ENCODE data around the gene PRKAG2.

Gene PRKAG2

DNA sequence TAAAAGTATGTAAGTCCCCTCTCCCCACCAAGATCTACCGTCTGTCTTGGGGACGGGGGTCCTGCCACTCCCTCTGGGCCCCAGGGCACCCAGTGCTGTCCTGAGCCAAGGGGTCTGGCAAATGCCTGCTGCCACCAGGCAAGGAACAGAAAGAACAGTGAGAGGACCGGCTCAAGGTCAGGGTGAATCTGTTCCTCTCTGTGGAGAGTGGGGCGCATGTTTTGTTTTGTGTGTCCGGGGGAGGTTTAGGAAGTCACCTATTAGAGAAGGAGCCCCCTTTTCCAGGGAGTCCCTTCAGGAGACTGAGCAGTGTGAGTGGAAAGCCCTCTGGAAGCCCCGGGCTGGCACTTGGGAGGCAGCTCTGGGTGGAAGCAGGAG is 198.7 kb downstream of the PRKAG2 start:
- no peak for DNase-seq (ENCODE audit: low spot score)

GRCh38 chr7:151677581-151678226 is 199.2 kb downstream of the PRKAG2 start:
- no peak for DNase-seq (ENCODE audit: low spot score)

DNA sequence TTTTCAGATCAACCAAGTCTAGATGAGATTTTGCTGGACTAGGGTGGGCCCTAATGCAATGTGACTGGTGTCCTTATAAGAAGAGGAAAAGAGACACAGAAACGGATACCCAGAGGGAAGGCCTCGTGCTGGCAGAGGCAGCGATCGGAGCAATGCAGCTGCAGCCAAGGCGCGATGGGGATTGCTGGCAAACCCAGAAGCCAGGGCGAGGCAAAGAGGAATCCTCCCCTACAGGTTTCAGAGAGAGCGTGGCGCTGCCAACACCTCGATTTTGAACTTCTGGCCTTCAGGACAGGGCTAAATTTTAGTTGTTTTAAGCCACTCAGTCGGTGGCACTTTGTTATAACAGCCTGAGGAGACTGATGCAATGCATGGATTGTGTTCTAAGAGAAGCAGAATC is 200.2 kb downstream of the PRKAG2 start:
- no peak for DNase-seq (ENCODE audit: low spot score)

DNA sequence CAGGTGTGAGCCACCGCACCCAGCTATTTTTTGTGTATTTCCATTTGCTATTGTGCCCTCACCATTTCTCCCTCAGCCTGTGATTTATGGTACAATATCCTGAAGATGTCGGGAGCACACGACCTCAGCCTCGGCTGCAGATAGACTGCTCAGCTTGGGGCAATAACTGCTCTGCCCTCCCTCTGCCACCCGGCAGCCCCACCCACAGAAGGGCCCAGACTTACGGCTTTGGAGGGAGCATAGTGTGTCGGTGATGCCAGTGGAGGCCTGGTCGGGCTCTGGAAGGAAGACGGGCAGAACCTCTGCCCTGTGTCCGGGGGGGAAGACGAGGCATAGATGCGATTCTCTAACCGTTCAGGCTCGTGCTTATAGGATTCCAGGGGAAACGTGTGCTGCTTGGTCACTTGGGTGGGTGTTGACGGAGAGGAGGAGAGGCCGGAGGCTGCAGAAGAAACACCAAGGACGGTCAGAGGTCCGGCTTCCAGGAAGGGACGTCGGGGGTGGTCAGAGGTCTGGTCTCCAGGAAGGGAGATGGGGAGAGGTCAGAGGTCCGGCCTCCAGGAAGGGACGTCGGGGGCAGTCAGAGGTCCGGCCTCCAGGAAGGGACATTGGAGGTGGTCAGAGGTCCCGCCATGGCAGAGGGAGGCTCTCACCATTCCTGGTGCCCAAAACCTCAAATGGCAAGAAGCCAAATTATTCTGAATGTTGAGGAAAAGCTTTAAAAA is 201.6 kb downstream of the PRKAG2 start:
- no peak for DNase-seq (ENCODE audit: low spot score)

GRCh38 chr7:151674161-151674920 is 202.6 kb downstream of the PRKAG2 start:
- no peak for DNase-seq (ENCODE audit: low spot score)

DNA sequence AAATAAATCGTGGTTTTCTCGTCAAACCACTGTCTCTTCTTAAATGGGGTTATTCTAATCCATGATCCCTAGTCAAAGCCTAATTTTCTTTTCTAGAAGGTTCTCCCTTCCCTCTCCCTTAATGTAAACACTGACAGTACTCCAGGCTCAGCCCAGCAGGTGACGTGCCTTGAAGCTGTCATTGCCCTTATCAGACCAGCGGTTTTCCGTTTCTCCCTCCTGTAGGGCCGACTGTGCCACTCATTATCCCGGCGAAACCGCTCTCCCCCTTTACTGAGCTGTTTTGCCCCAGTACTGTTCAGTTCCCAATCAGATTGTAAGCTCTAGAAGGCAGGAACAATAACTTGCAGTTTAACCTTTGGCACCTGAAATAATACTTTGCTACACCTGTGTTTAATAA is 203.7 kb downstream of the PRKAG2 start:
- no peak for DNase-seq (ENCODE audit: low spot score)

- no peak for DNase-seq (ENCODE audit: low spot score)
These were observed 204.2 kb downstream of the PRKAG2 start for GRCh38 chr7:151672716-151673115.

GRCh38 chr7:151671514-151671913 is 205.4 kb downstream of the PRKAG2 start:
- no peak for DNase-seq (ENCODE audit: low spot score)

GRCh38 chr7:151669762-151670161 is 207.2 kb downstream of the PRKAG2 start:
- DNase-seq (ENCODE audit: low spot score) = no peak

DNA sequence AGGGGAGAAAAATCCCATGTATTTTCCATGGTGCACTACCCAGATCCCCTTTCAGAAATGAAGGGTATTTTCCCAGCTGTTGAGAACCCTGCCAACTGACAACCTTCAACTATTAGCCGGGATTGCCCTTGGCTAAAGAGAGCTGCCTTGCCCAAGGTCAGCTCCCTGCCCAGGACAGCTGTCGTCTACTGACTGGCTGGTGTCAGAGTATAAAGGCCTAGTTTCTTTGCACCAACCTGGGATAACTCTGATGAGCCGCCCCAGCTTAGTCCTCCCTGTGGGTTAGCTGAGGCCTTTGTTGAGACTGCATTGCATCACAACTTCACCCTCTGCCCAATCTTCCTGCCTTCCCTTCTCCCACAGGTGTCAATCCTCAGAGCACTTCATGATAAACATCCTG is 210.0 kb downstream of the PRKAG2 start:
- DNase-seq (ENCODE audit: low spot score) = no peak

- DNase-seq (ENCODE audit: low spot score) = no peak
These were observed 211.5 kb downstream of the PRKAG2 start for GRCh38 chr7:151665368-151665767.

DNA sequence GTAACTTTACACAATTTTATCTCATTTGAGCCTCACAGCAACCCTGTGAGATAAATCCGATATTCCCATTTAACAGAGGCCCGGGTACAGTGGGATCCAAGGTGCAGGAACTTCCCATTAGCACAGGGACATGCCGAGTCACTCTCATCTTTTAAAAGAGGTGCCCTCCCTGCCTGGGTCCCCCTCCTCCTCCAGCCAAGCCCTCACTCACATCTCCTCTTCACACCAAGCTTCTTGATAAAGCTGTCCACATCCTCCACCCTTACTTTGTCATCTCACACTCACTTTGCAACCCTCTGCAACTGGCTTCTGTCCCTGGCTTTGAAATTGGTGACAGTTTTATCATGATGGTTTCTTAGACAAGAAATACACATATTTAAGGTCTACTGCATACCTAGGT is 212.6 kb downstream of the PRKAG2 start:
- no peak for DNase-seq (ENCODE audit: low spot score)

DNA sequence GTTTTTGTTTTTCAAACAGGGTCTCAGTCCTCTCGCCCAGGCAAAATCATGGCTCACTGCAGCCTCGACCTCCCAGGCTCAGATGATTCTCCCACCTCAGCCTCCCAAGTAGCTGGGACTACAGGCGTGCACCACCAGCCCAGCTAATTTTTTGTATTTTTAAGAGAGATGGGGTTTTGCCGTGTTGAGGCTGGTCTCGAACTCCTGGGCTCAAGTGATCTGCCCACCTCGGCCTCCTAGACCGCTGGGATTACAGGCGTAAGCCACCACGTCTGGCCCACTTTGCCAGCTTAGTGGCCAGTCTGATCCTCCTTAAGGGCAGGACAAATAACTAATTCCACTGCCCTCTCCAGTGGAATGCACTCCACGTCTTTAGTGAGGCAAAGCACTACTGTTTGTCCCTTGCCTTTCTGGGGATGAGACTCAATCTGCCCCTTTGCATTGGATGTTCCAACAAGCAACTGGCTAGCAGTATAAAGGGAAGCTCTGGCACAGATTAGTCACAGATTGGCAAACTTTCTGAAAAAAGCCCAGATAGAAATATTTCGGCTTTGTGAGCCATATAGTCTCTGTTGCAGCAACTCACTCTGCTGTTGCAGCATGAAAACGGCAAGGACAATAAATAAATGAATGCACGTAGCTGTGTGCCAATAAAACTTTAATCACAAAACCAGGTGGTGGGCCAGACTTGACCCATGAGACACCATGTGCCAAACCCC is 213.4 kb downstream of the PRKAG2 start:
- no peak for DNase-seq (ENCODE audit: low spot score)

DNA sequence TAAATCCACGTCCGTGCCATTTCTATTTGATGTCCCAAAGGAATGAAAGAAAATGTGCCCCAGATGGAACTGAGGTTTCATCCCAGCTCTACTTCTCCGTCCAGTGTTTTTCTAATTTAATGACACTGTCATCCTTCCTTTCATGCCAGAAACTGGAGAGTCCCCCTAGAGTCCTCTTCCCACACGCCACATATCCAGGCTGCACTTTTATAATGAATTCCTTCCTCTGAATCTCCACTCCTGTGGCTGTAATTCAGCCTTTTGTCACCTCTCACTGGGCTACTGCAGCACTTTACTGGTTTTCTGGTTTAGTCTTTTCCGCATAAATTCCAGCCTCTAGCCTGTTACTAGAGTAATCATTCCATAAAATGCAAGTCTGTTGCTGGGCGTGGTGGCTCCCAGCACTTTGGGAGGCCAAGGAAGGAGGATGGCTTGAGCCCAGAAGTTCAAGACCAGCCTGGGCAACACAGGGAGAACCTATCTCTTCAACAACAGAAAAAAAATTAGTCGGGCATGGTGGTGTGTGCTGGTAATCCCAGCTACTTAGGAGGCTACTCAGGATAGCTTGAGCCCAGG is 214.6 kb downstream of the PRKAG2 start:
- no peak for DNase-seq (ENCODE audit: low spot score)

DNA sequence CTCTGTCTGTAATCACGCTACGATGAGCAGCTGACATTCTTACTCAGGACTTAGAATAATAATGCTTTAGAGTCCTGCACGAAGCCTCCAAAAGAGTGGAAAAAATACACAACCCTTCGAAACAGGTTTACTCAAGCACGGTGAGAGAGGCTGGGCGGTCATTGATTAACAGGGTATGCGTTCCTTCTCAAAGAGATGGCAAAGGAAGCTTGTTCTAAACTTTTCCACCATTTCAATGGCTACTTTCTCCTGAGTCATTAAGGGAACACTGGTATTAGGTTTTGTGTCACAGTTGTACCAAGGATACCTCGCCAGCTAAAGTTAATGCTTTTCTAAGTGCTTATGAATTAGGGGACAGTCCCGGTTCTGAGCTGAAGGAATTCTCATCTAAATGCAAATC is 215.3 kb downstream of the PRKAG2 start:
- DNase-seq (ENCODE audit: low spot score) = no peak

GRCh38 chr7:151660141-151660540 is 216.8 kb downstream of the PRKAG2 start:
- no peak for DNase-seq (ENCODE audit: low spot score)

DNA sequence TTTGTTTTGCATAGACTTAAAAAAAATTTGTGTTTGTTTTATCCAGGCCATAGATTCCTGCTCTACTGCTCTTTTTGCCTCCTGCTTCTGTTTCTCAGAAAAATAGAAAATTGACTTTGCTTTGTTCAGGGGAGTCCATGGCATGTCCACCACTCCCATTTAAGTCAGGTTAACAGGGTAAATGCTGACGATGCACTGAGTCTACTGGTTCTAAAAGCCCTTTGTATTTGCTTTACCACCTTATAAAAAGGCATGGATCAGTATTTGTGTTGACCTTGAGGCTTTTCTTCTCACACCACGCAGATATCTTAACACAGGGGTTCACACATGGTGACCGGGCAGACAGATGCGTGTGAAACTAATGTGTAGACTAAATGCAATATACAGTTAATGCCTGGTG is 217.7 kb downstream of the PRKAG2 start:
- no peak for DNase-seq (ENCODE audit: low spot score)

GRCh38 chr7:151658778-151659177 is 218.1 kb downstream of the PRKAG2 start:
- no peak for DNase-seq (ENCODE audit: low spot score)

DNA sequence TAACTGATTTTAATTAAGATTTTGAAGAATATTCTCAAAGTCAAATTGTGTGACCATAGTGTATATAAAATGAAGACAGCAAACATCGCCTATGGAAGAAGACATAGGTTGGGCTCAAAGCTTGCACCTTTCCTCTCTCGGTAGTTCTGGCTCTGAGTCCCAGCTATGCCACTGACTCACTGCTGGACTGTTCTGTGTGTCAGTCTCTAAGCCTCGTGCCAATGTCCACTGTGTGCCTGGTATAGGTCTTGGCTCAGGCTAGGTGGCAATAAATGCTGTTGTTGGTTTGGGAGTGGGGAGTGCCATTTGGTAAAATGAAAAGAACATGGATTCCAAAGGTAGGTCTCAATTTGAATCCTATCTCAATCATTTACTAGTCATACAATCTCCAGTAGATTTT is 219.7 kb downstream of the PRKAG2 start:
- DNase-seq (ENCODE audit: low spot score) = no peak

- DNase-seq (ENCODE audit: low spot score) = no peak
These were observed 221.4 kb downstream of the PRKAG2 start for GRCh38 chr7:151655555-151655954.

DNA sequence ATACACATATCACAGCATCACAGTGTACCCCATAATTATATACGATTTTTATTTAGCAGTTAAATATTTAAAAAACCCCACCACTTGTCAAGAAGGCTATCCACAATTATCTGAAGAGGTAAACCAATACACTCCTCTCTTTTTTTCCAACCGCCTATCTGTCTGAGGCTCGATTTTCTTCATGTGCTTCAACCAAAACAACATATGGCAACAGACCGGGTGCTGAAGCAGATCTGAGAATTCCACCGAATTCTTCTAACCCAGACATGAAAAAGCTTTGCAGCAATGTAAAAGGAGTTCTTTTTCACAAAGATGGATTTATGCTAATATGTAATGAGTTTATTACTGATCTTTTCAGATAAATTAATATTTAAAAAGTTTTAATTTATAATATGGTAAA is 224.8 kb downstream of the PRKAG2 start:
- DNase-seq (ENCODE audit: low spot score) = no peak

DNA sequence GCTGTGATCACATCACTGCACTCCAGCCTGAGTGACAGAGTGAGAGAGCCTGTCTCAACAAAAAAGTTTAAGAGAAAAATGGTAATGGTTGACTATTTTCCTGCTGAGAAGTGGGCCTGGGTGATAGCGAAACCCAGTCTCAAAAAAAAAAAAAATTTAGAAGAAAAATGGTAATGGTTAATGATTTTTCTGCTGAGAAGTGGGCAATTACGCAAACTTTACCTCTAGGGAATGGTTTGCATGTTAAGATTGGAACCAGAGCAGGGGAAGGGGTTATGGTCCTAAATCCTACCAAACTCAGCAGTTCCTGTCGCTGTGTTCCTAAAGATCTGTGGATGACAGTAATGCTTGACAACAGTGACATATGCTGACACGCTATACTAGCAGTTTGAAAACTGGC is 226.8 kb downstream of the PRKAG2 start:
- DNase-seq (ENCODE audit: low spot score) = no peak
